HCT116 (cell line): ENCODE results near the gene IQGAP2. TPM values are rescaled to one million over a fixed set of nuclear protein-coding genes. Genes with fewer than 3 reads are reported as not detected.

Experiments used
- ATAC-seq: fragments of 200-7000 bp; cut with Tn5 transposase; 2 replicates; pipeline ENCODE4 v1.9.1; 2020; ENCODE audit warnings: mild to moderate bottlenecking, moderate library complexity
- BruUV-seq: library from RNA; stranded (reverse); fragments of 400-500 nt; replicated peaks from 2 replicates; lab custom pipeline; 2021; lab: Mats Ljungman, UMichigan
- CTCF ChIA-PET: fragments of 300-600 bp; sonication (Branson Sonifier 250); formaldehyde crosslinking; loops from one replicate; lab custom pipeline; 2021; ENCODE audit warnings: antibody characterized with exemption; lab: Charles Lee
- POLR2A ChIA-PET: fragments of 300-600, 350-600 bp; sonication (Branson Sonifier 250); formaldehyde crosslinking; loops from one replicate; lab custom pipeline; 2021; ENCODE audit warnings: antibody characterized with exemption; lab: Charles Lee
- RAD21 ChIA-PET, 2 experiments: fragments of 300-600 bp; sonication (Branson Sonifier 250); formaldehyde crosslinking; loops; one replicate each; lab custom pipeline; 2023; ENCODE audit warnings: low total read pairs in 2 of 2; ENCODE audit not compliant: uncharacterized antibody in 2 of 2, unreplicated experiment in 2 of 2, low non-redundant PET in 1 of 2; lab: Charles Lee
- DNase-seq: peaks from one replicate; pipeline ENCODE4 v3.0.0-alpha.2; 2010; ENCODE audit warnings: low read depth, low spot score
- H2AFZ ChIP-seq: fragments of 200-600 bp; shearing (Covaris generic), sonication (generic); 2 replicates; pipeline ENCODE4 v1.6.1; 2017; ENCODE audit warnings: low read depth, mixed run types, mixed read lengths, antibody characterized with exemption, low read length; ENCODE audit not compliant: poor library complexity, severe bottlenecking
- H3K27ac ChIP-seq: 2 replicates; pipeline ENCODE4 v1.5.1; 2012; ENCODE audit warnings: low read depth, low read length
- H3K27me3 ChIP-seq: fragments of 200-600 bp; sonication (generic); 2 replicates; pipeline ENCODE4 v1.6.1; 2016; ENCODE audit warnings: mixed run types, low read length, mixed read lengths; ENCODE audit not compliant: insufficient read depth
- H3K36me3 ChIP-seq, 2 experiments: fragments of 200-500 bp in 1 of 2; fragments of 200-600 bp in 1 of 2; sonication (Bioruptor generic) in 1 of 2; sonication (generic) in 1 of 2; 2 replicates each; pipeline versions ENCODE4 v1.5.1 to v1.6.1; 2014 to 2016; ENCODE audit warnings: low read length in 2 of 2, inconsistent platforms in 1 of 2, mixed read lengths in 1 of 2, mixed run types in 1 of 2; ENCODE audit not compliant: insufficient read depth in 2 of 2, control insufficient read depth in 1 of 2
- H3K4me1 ChIP-seq, 2 experiments: fragments of 200-600 bp in 1 of 2; sonication (generic) in 1 of 2; 2 replicates each; pipeline versions ENCODE4 v1.5.1 to v1.6.1; 2012 to 2017; ENCODE audit warnings: low read length in 2 of 2, inconsistent platforms in 1 of 2, mild to moderate bottlenecking in 1 of 2, mixed read lengths in 1 of 2, mixed run types in 1 of 2, moderate library complexity in 1 of 2; ENCODE audit not compliant: insufficient read depth in 2 of 2, control insufficient read depth in 1 of 2
- H3K4me2 ChIP-seq: fragments of 200-600 bp; sonication (generic); 2 replicates; pipeline ENCODE4 v1.6.1; 2017; ENCODE audit warnings: mixed run types, low read length, mixed read lengths
- H3K4me3 ChIP-seq, 2 experiments: fragments of 200-600 bp in 1 of 2; sonication (generic) in 1 of 2; replicated peaks in 1 of 2; 2 replicates each; pipeline ENCODE4 v1.5.1; 2011 to 2016; ENCODE audit warnings: low read length in 2 of 2, control low read depth in 1 of 2, low read depth in 1 of 2, mild to moderate bottlenecking in 1 of 2, mixed read lengths in 1 of 2, mixed run types in 1 of 2
- H3K79me2 ChIP-seq: fragments of 200-600 bp; sonication (generic); 2 replicates; pipeline ENCODE4 v1.6.1; 2017; ENCODE audit warnings: mild to moderate bottlenecking, mixed run types, low read length, moderate library complexity, mixed read lengths; ENCODE audit not compliant: insufficient read depth
- H3K9ac ChIP-seq: fragments of 200-600 bp; sonication (generic); 2 replicates; pipeline ENCODE4 v1.6.1; 2016; ENCODE audit warnings: low read length, mixed read lengths
- H3K9me2 ChIP-seq: fragments of 200-600 bp; sonication (generic), shearing (Covaris generic); 2 replicates; pipeline ENCODE4 v1.6.1; 2017; ENCODE audit warnings: mixed run types, mild to moderate bottlenecking, moderate library complexity; ENCODE audit not compliant: insufficient read depth
- H3K9me3 ChIP-seq, 2 experiments: fragments of 200-500 bp in 1 of 2; fragments of 200-600 bp in 1 of 2; sonication (Bioruptor generic) in 1 of 2; sonication (generic) in 1 of 2; 2 replicates each; pipeline ENCODE4 v1.6.1; 2014 to 2017; ENCODE audit warnings: low read length in 2 of 2, mixed read lengths in 2 of 2, inconsistent platforms in 1 of 2, low read depth in 1 of 2, mild to moderate bottlenecking in 1 of 2, mixed run types in 1 of 2, moderate library complexity in 1 of 2; ENCODE audit not compliant: control insufficient read depth in 1 of 2, insufficient read depth in 1 of 2
- H4K20me1 ChIP-seq: fragments of 200-600 bp; sonication (generic), shearing (Covaris generic); 2 replicates; pipeline ENCODE4 v1.6.1; 2017; ENCODE audit warnings: mixed run types, mild to moderate bottlenecking, moderate library complexity; ENCODE audit not compliant: insufficient read depth
- EGR1 ChIP-seq: IDR thresholded peaks from 2 replicates; pipeline ENCODE4 v1.6.1; 2012; ENCODE audit warnings: low read depth
- JUND ChIP-seq: IDR thresholded peaks from 2 replicates; pipeline ENCODE4 v1.6.1; 2012
- RAD21 ChIP-seq: IDR thresholded peaks from 2 replicates; pipeline ENCODE4 v1.6.1; 2012; ENCODE audit warnings: low read depth, mild to moderate bottlenecking
- REST ChIP-seq: IDR thresholded peaks from 2 replicates; pipeline ENCODE4 v1.6.1; 2012; ENCODE audit warnings: low read depth
- SP1 ChIP-seq: IDR thresholded peaks from 2 replicates; pipeline ENCODE4 v1.6.1; 2012; ENCODE audit warnings: low read depth
- SRF ChIP-seq: IDR thresholded peaks from 2 replicates; pipeline ENCODE4 v1.6.1; 2012; ENCODE audit warnings: low read depth
- TCF7L2 ChIP-seq: IDR thresholded peaks from 2 replicates; pipeline ENCODE4 v1.7.0; 2011; ENCODE audit warnings: borderline replicate concordance, inconsistent platforms; ENCODE audit not compliant: insufficient read depth, insufficient read length; ENCODE audit errors: extremely low read depth
- ZFX ChIP-seq: fragments of 450-650 bp; IDR thresholded peaks from 2 replicates; pipeline ENCODE4 v1.6.1; 2017
- ZNF274 ChIP-seq: fragments of 200-500 bp; sonication (Bioruptor generic); IDR thresholded peaks from 2 replicates; pipeline ENCODE4 v1.6.1; 2014; ENCODE audit warnings: mild to moderate bottlenecking, low read depth, low read length, inconsistent platforms
- intact Hi-C: fragments of 100-400 bp; cut with micrococcal nuclease; formaldehyde crosslinking; loops from 2 replicates; pipeline ENCODE4 v1.10.0; 2022
- total RNA-seq: library from RNA; stranded (reverse); gene quantifications from one replicate; pipeline ENCODE4 v1.2.1, GENCODE V29; 2021; ENCODE audit not compliant: unreplicated experiment

IQGAP2 gene
- total RNA-seq, 1 experiment from 2014 or later: 2.0 TPM

GRCh38 chr5:76356887-76357286 is 46.2 kb upstream of the IQGAP2 start:
- H3K9me3 ChIP-seq: no peaks in the 10 kb centered on the region
- no peak for DNase-seq
- H3K36me3 ChIP-seq: no peaks in the 10 kb centered on the region
- no peaks in the 10 kb centered on the region for H3K9me2 ChIP-seq
- no peaks in the 10 kb centered on the region for H3K27me3 ChIP-seq
- POLR2A ChIA-PET: no interaction called here
- no peak overlapping the region for H2AFZ ChIP-seq
- intact Hi-C loops: no loop called here
- no peak overlapping the region for H3K9ac ChIP-seq
- no peak overlapping the region for H3K4me3 ChIP-seq
- TF ChIP-seq JUND (no peak), SP1 (no peak), RAD21 (no peak), REST (no peak), ZNF274 (no peak), EGR1 (no peak), SRF (no peak), ZFX (no peak), TCF7L2 (no peak)
- TF ChIP-seq, all 23 proteins: peak for 0
- no peak for ATAC-seq
- H3K4me2 ChIP-seq: no peak overlapping the region
- CTCF ChIA-PET: no interaction called here
- RAD21 ChIA-PET: no interaction called here
- no peaks in the 10 kb centered on the region for H4K20me1 ChIP-seq
- no peak overlapping the region for H3K27ac ChIP-seq
- H3K79me2 ChIP-seq: no peaks in the 10 kb centered on the region
- no TSS peak for BruUV-seq
- H3K4me1 ChIP-seq: no peaks in the 10 kb centered on the region
